HepG2 (cell line): ENCODE data around the gene ZBTB46. TPM values are rescaled to one million over a fixed set of nuclear protein-coding genes. Genes with fewer than 3 reads are reported as not detected.

Source experiments
- BCL6 ChIP-seq: IDR thresholded peaks from 2 replicates; pipeline ENCODE4 v1.6.1; 2016; ENCODE audit warnings: missing genetic modification reagents, missing compliant biosample characterization
- CENPX ChIP-seq: sonication (generic); formaldehyde crosslinking; IDR thresholded peaks from 2 replicates; pipeline ENCODE4 v1.9.0; 2021; ENCODE audit warnings: mild to moderate bottlenecking, missing genetic modification reagents, moderate library complexity
- DNMT3B ChIP-seq: conservative IDR thresholded peaks from 2 replicates; pipeline ENCODE4 v1.6.1; 2016; ENCODE audit warnings: missing biosample characterization, control low read depth
- FOXM1 ChIP-seq: sonication (generic); formaldehyde crosslinking; IDR thresholded peaks from 2 replicates; pipeline ENCODE4 v1.5.0; 2020; ENCODE audit warnings: missing genetic modification reagents
- GABPB1 ChIP-seq: IDR thresholded peaks from 2 replicates; pipeline ENCODE4 v1.6.1; 2016; ENCODE audit warnings: mild to moderate bottlenecking, missing genetic modification reagents, moderate library complexity, missing compliant biosample characterization
- IRX3 ChIP-seq: sonication (generic); formaldehyde crosslinking; IDR thresholded peaks from 2 replicates; pipeline ENCODE4 v1.8.1; 2023; ENCODE audit warnings: mild to moderate bottlenecking, low read depth, missing genetic modification reagents, borderline replicate concordance
- ISL2 ChIP-seq: sonication (generic); formaldehyde crosslinking; IDR thresholded peaks from 2 replicates; pipeline ENCODE4 v1.5.0; 2020; ENCODE audit warnings: missing genetic modification reagents
- KLF16 ChIP-seq, 2 experiments: sonication (generic) in 1 of 2; formaldehyde crosslinking in 1 of 2; IDR thresholded peaks; 2 replicates each; pipeline versions ENCODE4 v1.6.1 to v1.8.0; 2016 to 2023; ENCODE audit warnings: missing genetic modification reagents in 2 of 2, missing compliant biosample characterization in 1 of 2
- KMT2A ChIP-seq: sonication (generic); formaldehyde crosslinking; IDR thresholded peaks from 2 replicates; pipeline ENCODE4 v1.4.0; 2020; ENCODE audit warnings: missing genetic modification reagents
- MED13 ChIP-seq: sonication (generic); formaldehyde crosslinking; IDR thresholded peaks from 2 replicates; pipeline ENCODE4 v1.5.0; 2020; ENCODE audit warnings: missing genetic modification reagents
- MIER3 ChIP-seq: IDR thresholded peaks from 2 replicates; pipeline ENCODE4 v1.6.1; 2016; ENCODE audit warnings: missing compliant biosample characterization, borderline replicate concordance
- NR1H2 ChIP-seq: sonication (generic); formaldehyde crosslinking; IDR thresholded peaks from 2 replicates; pipeline ENCODE4 v1.8.1; 2022; ENCODE audit warnings: low read depth, missing genetic modification reagents, borderline replicate concordance
- RARA ChIP-seq: IDR thresholded peaks from 2 replicates; pipeline ENCODE4 v1.6.1; 2016; ENCODE audit warnings: missing genetic modification reagents, missing compliant biosample characterization
- SMYD3 ChIP-seq: sonication (generic); formaldehyde crosslinking; IDR thresholded peaks from 2 replicates; pipeline ENCODE4 v1.8.1; 2023; ENCODE audit warnings: mild to moderate bottlenecking, missing genetic modification reagents
- TCF7L2 ChIP-seq: IDR thresholded peaks from 2 replicates; pipeline ENCODE4 v1.6.1; 2011; ENCODE audit warnings: mild to moderate bottlenecking, low read depth, low read length, moderate library complexity
- TMF1 ChIP-seq: sonication (generic); formaldehyde crosslinking; IDR thresholded peaks from 2 replicates; pipeline ENCODE4 v1.8.1; 2022; ENCODE audit warnings: low read depth, missing genetic modification reagents
- TSC22D2 ChIP-seq: sonication (generic); formaldehyde crosslinking; IDR thresholded peaks from 2 replicates; pipeline ENCODE4 v1.5.1; 2020; ENCODE audit warnings: missing genetic modification reagents, mild to moderate bottlenecking, borderline replicate concordance
- ZNF263 ChIP-seq: sonication (generic); formaldehyde crosslinking; IDR thresholded peaks from 2 replicates; pipeline ENCODE4 v1.4.0; 2020; ENCODE audit warnings: missing genetic modification reagents
- ZNF326 ChIP-seq: sonication (generic); formaldehyde crosslinking; IDR thresholded peaks from 2 replicates; pipeline ENCODE4 v1.4.0; 2020; ENCODE audit warnings: missing genetic modification reagents, borderline replicate concordance
- ZNF451 ChIP-seq: sonication (generic); formaldehyde crosslinking; IDR thresholded peaks from 2 replicates; pipeline ENCODE4 v1.5.0; 2020; ENCODE audit warnings: mild to moderate bottlenecking, missing genetic modification reagents
- polyA plus RNA-seq, 8 experiments: library from polyadenylated mRNA; depleted of rRNA in 3 of 8; stranded (reverse) in 7 of 8; unstranded in 1 of 8; fragments of >200 nt; fragmentation: Illumina TruSeq in 4 of 8; extraction: Trizol in 4 of 8; gene quantifications; 2 replicates each; pipeline versions ENCODE4 v1.2.1 to v1.2.3, GENCODE V29; 2011 to 2016; ENCODE audit warnings: low read depth in 4 of 8, missing spikeins in 1 of 8, mixed read lengths in 1 of 8; ENCODE audit not compliant: insufficient read depth in 1 of 8
- total RNA-seq, 5 experiments: library from RNA; depleted of rRNA; stranded (reverse); fragments of >200 nt; fragmentation: Illumina TruSeq; extraction: Trizol; gene quantifications; 2 replicates each; pipeline ENCODE4 v1.2.3, GENCODE V29; 2016; ENCODE audit warnings: low read depth in 1 of 5
- TF ChIP-seq, protein P1 (sequence below): sonication (generic); formaldehyde crosslinking; IDR thresholded peaks from 2 replicates; pipeline ENCODE4 v1.5.1; 2020; ENCODE audit warnings: mild to moderate bottlenecking, missing genetic modification reagents, borderline replicate concordance
- TF ChIP-seq, protein P2 (sequence below): sonication (generic); formaldehyde crosslinking; IDR thresholded peaks from 2 replicates; pipeline ENCODE4 v1.4.0; 2020; ENCODE audit warnings: missing genetic modification reagents
- TF ChIP-seq, protein P3 (sequence below): sonication (generic); formaldehyde crosslinking; IDR thresholded peaks from 2 replicates; pipeline ENCODE4 v1.8.0; 2022; ENCODE audit warnings: mild to moderate bottlenecking, missing genetic modification reagents, moderate library complexity

The ZBTB46 gene
- total and polyA plus RNA-seq, 2 of the 13 experiments (the other 11 are each of a cell fraction or from before 2014, with no cell fraction given): 1.6 to 13.5 TPM

DNA sequence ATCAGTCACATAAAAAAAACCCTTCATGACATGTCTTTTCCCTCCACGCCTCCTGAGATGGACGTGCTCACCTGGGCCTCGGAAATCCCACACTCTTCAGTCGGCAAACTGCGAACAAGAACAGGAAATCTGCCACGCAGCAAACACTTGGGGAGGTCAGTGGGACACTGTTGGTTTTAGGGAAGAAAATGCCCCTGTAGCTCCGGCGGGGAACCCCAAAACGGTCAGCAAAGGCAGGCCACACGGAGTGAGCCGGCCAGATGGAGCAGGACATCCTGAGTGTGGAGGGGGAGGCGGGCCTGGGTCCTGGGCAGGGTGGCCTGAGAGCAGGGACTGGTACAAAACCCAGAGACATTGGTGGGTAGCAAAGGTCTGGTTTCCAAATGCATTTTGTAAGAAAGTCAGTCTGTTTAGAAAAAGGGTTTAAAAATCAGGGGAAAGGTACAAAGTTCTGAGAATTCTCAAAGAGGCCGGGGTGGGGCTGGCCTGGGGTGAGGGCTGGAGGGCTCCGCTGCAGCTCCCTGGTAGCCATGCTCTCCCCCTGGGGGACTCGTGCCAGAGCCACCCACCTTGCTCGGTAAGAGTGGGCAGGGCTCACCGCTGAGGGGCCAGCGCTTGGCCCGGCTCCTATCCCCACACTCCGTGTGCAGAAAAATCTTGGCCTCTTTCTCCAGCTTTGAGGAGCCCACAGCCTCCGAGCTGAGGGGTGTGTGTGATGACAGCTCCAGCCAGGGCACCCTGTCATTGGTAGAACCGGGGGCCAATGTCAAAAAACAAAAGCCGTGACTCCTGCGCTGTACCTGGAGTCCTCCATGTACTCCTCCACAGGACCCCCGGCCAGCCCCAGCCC lies 86.3 kb downstream of the ZBTB46 start (continued):
- TF ChIP-seq KLF16 (CRISPR knock-in tag; IDR thresholded peaks at IDR 0.05): no peak
- TF ChIP-seq MED13 (CRISPR knock-in tag): no peak
- TF ChIP-seq ZNF263 (CRISPR knock-in tag): peak; percentile 85
- TF ChIP-seq ZNF326 (CRISPR knock-in tag): no peak
- TF ChIP-seq, protein P1, sequence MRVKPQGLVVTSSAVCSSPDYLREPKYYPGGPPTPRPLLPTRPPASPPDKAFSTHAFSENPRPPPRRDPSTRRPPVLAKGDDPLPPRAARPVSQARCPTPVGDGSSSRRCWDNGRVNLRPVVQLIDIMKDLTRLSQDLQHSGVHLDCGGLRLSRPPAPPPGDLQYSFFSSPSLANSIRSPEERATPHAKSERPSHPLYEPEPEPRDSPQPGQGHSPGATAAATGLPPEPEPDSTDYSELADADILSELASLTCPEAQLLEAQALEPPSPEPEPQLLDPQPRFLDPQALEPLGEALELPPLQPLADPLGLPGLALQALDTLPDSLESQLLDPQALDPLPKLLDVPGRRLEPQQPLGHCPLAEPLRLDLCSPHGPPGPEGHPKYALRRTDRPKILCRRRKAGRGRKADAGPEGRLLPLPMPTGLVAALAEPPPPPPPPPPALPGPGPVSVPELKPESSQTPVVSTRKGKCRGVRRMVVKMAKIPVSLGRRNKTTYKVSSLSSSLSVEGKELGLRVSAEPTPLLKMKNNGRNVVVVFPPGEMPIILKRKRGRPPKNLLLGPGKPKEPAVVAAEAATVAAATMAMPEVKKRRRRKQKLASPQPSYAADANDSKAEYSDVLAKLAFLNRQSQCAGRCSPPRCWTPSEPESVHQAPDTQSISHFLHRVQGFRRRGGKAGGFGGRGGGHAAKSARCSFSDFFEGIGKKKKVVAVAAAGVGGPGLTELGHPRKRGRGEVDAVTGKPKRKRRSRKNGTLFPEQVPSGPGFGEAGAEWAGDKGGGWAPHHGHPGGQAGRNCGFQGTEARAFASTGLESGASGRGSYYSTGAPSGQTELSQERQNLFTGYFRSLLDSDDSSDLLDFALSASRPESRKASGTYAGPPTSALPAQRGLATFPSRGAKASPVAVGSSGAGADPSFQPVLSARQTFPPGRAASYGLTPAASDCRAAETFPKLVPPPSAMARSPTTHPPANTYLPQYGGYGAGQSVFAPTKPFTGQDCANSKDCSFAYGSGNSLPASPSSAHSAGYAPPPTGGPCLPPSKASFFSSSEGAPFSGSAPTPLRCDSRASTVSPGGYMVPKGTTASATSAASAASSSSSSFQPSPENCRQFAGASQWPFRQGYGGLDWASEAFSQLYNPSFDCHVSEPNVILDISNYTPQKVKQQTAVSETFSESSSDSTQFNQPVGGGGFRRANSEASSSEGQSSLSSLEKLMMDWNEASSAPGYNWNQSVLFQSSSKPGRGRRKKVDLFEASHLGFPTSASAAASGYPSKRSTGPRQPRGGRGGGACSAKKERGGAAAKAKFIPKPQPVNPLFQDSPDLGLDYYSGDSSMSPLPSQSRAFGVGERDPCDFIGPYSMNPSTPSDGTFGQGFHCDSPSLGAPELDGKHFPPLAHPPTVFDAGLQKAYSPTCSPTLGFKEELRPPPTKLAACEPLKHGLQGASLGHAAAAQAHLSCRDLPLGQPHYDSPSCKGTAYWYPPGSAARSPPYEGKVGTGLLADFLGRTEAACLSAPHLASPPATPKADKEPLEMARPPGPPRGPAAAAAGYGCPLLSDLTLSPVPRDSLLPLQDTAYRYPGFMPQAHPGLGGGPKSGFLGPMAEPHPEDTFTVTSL: no peak
- no peak for TF ChIP-seq SMYD3 (CRISPR knock-in tag)
- no peak for TF ChIP-seq MIER3 (CRISPR knock-in tag)
- no peak for TF ChIP-seq TSC22D2 (CRISPR knock-in tag)
- no peak for TF ChIP-seq ZNF451 (CRISPR knock-in tag)
- no peak for TF ChIP-seq TCF7L2
- no peak for TF ChIP-seq NR1H2 (CRISPR knock-in tag)
- no peak for TF ChIP-seq RARA
- no peak; the same call in 1 of the 2 replicates for TF ChIP-seq ISL2 (CRISPR knock-in tag)
- TF ChIP-seq BCL6 (CRISPR knock-in tag): no peak
- TF ChIP-seq TMF1: peak; percentile 73
- no peak for TF ChIP-seq FOXM1 (CRISPR knock-in tag)
- peak; percentile 40; the same call in 1 of the 2 replicates for TF ChIP-seq KMT2A (CRISPR knock-in tag)
- TF ChIP-seq IRX3 (CRISPR knock-in tag): no peak
- TF ChIP-seq, protein P2, sequence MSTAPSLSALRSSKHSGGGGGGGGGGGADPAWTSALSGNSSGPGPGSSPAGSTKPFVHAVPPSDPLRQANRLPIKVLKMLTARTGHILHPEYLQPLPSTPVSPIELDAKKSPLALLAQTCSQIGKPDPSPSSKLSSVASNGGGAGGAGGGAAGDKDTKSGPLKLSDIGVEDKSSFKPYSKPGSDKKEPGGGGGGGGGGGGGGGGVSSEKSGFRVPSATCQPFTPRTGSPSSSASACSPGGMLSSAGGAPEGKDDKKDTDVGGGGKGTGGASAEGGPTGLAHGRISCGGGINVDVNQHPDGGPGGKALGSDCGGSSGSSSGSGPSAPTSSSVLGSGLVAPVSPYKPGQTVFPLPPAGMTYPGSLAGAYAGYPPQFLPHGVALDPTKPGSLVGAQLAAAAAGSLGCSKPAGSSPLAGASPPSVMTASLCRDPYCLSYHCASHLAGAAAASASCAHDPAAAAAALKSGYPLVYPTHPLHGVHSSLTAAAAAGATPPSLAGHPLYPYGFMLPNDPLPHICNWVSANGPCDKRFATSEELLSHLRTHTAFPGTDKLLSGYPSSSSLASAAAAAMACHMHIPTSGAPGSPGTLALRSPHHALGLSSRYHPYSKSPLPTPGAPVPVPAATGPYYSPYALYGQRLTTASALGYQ: no peak; the same call in 1 of the 2 replicates
- TF ChIP-seq GABPB1 (CRISPR knock-in tag): peak; percentile 37; the same call in 1 of the 2 replicates
- TF ChIP-seq, protein P3, sequence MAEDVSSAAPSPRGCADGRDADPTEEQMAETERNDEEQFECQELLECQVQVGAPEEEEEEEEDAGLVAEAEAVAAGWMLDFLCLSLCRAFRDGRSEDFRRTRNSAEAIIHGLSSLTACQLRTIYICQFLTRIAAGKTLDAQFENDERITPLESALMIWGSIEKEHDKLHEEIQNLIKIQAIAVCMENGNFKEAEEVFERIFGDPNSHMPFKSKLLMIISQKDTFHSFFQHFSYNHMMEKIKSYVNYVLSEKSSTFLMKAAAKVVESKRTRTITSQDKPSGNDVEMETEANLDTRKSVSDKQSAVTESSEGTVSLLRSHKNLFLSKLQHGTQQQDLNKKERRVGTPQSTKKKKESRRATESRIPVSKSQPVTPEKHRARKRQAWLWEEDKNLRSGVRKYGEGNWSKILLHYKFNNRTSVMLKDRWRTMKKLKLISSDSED: no peak
- no peak for TF ChIP-seq CENPX (CRISPR knock-in tag)
- TF ChIP-seq DNMT3B (CRISPR knock-in tag): no peak
